Activated CD4-positive, alpha-beta T cell treated with anti-CD3 and anti-CD28 coated beads for 36 hours (primary cell): ENCODE results near the gene CHTF8. TPM values are rescaled to one million over a fixed set of nuclear protein-coding genes. Genes with fewer than 3 reads are reported as not detected.

ENCODE experiments used
- ATAC-seq: fragments of 200-7000 bp; cut with Tn5 transposase; one replicate; pipeline ENCODE4 v1.10.0; 2021; ENCODE audit warnings: mild to moderate bottlenecking, moderate library complexity
- CTCF ChIA-PET: fragments of 350-600 bp; sonication (Branson Sonifier 250); formaldehyde crosslinking; loops from one replicate; lab custom pipeline; 2021; ENCODE audit warnings: antibody characterized with exemption; lab: Charles Lee
- POLR2A ChIA-PET: fragments of 350-600 bp; sonication (Branson Sonifier 250); formaldehyde crosslinking; loops from one replicate; lab custom pipeline; 2021; ENCODE audit warnings: antibody characterized with exemption, inconsistent platforms; lab: Charles Lee
- DNase-seq: peaks from one replicate; pipeline ENCODE4 v3.0.0-alpha.2; 2020
- H3K27ac Mint-ChIP-seq: one replicate; pipeline ENCODE4 v1.8.0; 2021; ENCODE audit warnings: mixed read lengths
- H3K27me3 Mint-ChIP-seq: one replicate; pipeline ENCODE4 v1.8.0; 2021; ENCODE audit warnings: mixed read lengths
- H3K36me3 Mint-ChIP-seq: one replicate; pipeline ENCODE4 v1.8.0; 2021; ENCODE audit warnings: low read depth, mixed read lengths
- H3K4me1 Mint-ChIP-seq: one replicate; pipeline ENCODE4 v1.8.0; 2021; ENCODE audit warnings: mixed read lengths
- H3K4me3 Mint-ChIP-seq: one replicate; pipeline ENCODE4 v1.8.0; 2021; ENCODE audit warnings: mild to moderate bottlenecking, moderate library complexity, mixed read lengths
- H3K9me3 Mint-ChIP-seq: one replicate; pipeline ENCODE4 v1.8.0; 2021; ENCODE audit warnings: low read depth, mixed read lengths
- intact Hi-C, 2 experiments: fragments of 100-400 bp; cut with DNase I in 1 of 2; cut with micrococcal nuclease in 1 of 2; formaldehyde crosslinking; loops; one replicate each; pipeline versions ENCODE4 v1.14.2 to v1.15.1; 2022 to 2024; cut with DNase I, micrococcal nuclease
- total RNA-seq, 2 experiments: library from RNA; stranded (reverse); gene quantifications; one replicate each; pipeline ENCODE4 v1.2.3, GENCODE V29; 2021

Gene CHTF8
- total RNA-seq, 2 experiments from 2014 or later: 153 to 194 TPM

DNA sequence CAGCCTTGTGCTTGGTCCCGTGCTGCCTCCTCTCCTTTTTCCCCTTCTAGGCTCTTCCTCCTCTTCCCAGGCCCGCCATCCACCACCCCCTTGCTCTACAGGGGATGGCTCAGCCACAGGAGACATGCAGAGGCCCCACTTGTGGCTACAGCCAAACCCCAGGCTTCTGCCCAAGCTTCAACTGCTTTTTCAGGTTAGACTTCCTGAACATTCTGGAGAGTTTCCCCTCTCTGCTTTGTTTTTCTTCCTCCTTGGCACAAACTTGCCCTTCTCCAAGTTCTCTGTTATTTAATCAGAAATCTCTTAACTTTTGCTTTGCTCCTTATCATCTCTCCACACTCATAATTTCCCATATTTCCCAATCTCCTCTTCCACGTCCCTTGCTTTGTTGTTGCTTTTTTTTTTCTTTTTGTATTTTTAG lies 45.2 kb downstream of the CHTF8 start:
- ATAC-seq (no peak), DNase-seq (no peak)
- peaks cover 8% of the 10 kb centered on the region for H3K36me3 Mint-ChIP-seq
- POLR2A ChIA-PET: no interaction called here
- CTCF ChIA-PET: interaction anchor here (0.6 kb wide), 2 partner anchors 17 to 617 kb away, joined by 3 to 4 read pairs; no protein-coding TSS in a partner anchor
- no peaks in the 10 kb centered on the region for H3K9me3 Mint-ChIP-seq
- intact Hi-C loops: no loop called here
- H3K27me3 Mint-ChIP-seq: no peaks in the 10 kb centered on the region
- H3K4me3 Mint-ChIP-seq: no peak overlapping the region
- H3K4me1 Mint-ChIP-seq: peaks cover 12% of the 10 kb centered on the region
- no peak overlapping the region for H3K27ac Mint-ChIP-seq

DNA sequence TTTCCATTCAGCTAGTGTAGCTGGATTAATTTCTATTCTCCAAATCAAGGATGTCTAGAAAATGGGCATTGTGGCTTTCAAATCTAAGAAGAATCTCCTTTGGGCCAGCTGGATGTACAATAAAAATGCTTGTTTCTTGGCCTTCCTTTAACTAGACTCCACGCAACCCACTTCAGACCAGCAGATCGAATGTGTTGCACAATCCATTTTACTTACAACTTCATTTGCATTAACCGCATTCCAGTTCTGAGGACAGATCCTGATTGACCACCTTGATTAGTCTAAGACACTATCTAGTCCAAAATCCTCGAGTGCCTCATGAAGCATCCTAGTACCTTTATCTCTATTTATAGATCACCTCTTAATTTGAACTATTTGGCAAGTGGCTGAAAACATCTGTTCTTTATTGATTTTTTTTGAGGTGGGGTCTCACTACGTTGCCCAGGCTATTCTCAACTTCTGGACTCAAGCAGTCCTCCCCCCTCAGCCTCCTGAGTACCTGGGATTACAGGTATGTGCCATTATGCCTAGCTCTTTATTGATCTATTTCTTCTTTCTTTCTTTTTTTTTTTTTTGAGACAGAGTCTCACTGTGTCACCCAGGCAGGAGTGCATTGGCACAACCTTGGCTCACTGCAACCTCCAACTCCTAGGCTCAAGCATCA lies 47.2 kb downstream of the CHTF8 start:
- Mint-ChIP-seq H3K4me3 (no peak overlapping the region), H3K27ac (no peak overlapping the region), H3K9me3 (no peaks in the 10 kb centered on the region), H3K27me3 (no peaks in the 10 kb centered on the region), H3K4me1 (peaks cover 12% of the 10 kb centered on the region), H3K36me3 (peaks cover 8% of the 10 kb centered on the region)
- no peak for ATAC-seq
- intact Hi-C loops: no loop called here
- no peak for DNase-seq
- POLR2A ChIA-PET: no interaction called here
- CTCF ChIA-PET: no interaction called here

DNA sequence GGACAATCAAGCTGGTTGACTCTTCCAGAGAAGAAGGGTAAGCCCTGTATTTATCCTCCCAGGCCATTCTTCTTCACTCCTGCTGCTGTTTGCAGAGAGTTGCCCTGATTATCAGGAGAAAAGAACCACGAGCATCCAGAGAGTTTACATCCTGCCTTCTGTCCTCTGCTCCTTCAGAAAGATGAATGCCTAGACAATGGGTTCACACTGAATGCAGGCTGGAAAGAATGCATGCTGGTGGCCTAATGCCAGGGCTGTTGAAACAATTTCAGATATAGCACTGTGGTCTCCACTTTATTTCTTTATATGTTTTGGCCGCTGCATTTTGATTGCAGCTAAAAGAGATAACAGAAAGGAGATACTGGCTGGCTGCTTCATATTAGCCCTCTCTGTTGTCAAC lies 48.1 kb downstream of the CHTF8 start:
- DNase-seq (no peak), ATAC-seq (no peak)
- ChIA-PET CTCF (interaction anchor here (0.7 kb wide), 1 partner anchor 1359 kb away, joined by 3 read pairs; no protein-coding TSS in a partner anchor), POLR2A (no interaction called here)
- intact Hi-C loops: no loop called here
- Mint-ChIP-seq H3K36me3 (peaks cover 8% of the 10 kb centered on the region), H3K4me3 (no peak overlapping the region), H3K27ac (no peak overlapping the region), H3K27me3 (no peaks in the 10 kb centered on the region), H3K9me3 (no peaks in the 10 kb centered on the region), H3K4me1 (peaks cover 9% of the 10 kb centered on the region)

DNA sequence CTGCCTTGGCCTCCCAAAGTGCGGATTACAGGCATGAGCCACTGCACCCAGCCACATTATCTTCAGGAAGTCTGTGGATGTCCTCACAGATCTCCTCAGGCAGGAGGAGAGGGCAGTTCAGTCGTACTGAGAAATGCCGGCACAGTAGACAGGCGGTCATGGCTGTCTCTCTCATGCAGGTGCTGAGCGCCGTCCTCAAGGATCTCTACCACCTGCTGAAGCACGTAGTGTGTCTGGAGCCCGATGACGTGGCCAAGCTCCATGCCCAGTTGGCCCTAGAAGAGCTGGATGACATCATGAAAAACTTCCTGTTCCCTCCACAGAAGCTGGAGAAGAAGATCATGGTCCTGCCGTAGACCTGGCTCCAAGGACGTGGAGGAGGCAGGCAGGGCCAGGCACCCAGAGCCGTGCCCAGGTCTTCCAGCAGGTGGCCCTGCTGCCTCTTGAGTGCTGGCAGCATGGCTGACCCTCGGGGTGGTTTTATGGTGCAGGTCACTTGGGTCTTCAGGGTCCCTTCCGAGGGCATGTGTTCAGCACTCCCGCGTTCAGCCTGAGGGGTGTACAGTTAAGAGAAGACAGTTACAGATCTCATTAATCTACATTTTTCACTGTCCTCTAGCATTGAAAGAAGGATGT lies 49.0 kb downstream of the CHTF8 start:
- intact Hi-C loops: no loop called here
- DNase-seq (peak; percentile 23), ATAC-seq (no peak)
- H3K4me3 Mint-ChIP-seq: no peak overlapping the region
- H3K4me1 Mint-ChIP-seq: peaks cover under 1% of the 10 kb centered on the region
- no peaks in the 10 kb centered on the region for H3K27me3 Mint-ChIP-seq
- ChIA-PET POLR2A (no interaction called here), CTCF (no interaction called here)
- H3K27ac Mint-ChIP-seq: no peak overlapping the region
- H3K9me3 Mint-ChIP-seq: no peaks in the 10 kb centered on the region
- peaks cover 8% of the 10 kb centered on the region for H3K36me3 Mint-ChIP-seq

DNA sequence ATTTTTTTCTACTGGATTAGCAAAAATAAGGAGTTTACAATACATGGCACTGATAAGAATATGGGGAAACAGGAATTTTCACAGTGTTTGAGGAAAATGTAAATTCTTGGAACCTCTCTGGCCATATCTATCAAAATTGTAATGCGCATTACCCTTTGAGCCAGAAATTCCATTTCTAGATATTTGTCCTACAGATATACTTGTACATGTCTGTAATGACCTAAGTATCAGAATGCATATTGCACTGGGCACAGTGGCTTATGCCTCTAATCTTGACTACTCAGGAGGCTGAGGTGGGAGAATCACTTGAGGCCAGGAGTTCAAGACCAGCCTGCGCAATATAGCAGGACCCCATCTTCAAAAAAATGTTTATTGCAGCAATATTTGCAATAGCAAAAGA lies 52.7 kb downstream of the CHTF8 start:
- no peaks in the 10 kb centered on the region for H3K27me3 Mint-ChIP-seq
- H3K36me3 Mint-ChIP-seq: peaks cover 2% of the 10 kb centered on the region
- no peaks in the 10 kb centered on the region for H3K4me1 Mint-ChIP-seq
- ATAC-seq (no peak), DNase-seq (no peak)
- H3K9me3 Mint-ChIP-seq: no peaks in the 10 kb centered on the region
- intact Hi-C loops: no loop called here
- CTCF ChIA-PET: interaction anchor here (1.7 kb wide), 1 partner anchor 44 kb away, joined by 5 read pairs; no protein-coding TSS in a partner anchor
- no peak overlapping the region for H3K4me3 Mint-ChIP-seq
- no peak overlapping the region for H3K27ac Mint-ChIP-seq
- POLR2A ChIA-PET: no interaction called here

DNA sequence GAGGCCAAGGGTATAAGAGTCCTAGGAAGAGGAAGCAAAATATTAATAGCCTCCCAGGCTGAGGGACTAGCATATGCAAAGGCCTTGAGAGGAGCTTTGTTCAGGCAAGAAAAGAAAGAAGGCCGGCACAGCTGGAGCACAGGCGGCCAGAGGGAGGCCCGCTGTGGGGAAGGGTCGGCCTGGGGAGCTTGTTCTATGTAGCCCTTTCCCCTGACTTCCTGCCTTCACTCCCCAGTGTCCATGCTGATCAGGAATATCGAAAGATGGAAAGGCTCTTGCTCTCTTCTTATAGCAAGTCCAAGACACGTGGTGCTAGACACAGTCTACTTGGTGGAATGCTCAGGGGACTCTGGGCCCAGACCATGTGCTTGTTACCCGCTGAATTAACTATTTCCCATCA lies 54.3 kb downstream of the CHTF8 start:
- CTCF ChIA-PET: no interaction called here
- H3K4me1 Mint-ChIP-seq: no peaks in the 10 kb centered on the region
- intact Hi-C loops: no loop called here

DNA sequence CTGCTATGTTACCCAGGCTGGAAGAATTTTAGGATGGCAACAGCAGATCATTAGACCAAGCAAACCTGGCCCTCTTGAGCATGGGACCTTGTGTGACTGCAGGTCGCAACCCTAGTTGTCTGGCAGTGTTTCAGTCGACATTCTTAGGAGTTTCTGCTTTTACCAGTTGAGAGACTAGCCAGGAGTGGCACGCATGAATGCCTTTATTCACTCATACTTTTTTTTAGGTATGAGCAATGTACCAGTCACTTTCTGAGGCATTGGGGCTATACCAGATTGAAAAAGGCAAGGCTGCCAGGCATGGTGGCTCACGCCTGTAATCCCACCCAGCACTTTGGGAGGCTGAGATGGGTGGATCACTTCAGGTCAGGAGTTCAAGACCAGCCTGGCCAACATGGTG lies 55.1 kb downstream of the CHTF8 start:
- DNase-seq: no peak
- Mint-ChIP-seq H3K36me3 (peaks cover 2% of the 10 kb centered on the region), H3K4me1 (no peaks in the 10 kb centered on the region), H3K27ac (no peak overlapping the region), H3K9me3 (no peaks in the 10 kb centered on the region), H3K27me3 (no peaks in the 10 kb centered on the region), H3K4me3 (no peak overlapping the region)
- POLR2A ChIA-PET: no interaction called here
- intact Hi-C loops: no loop called here
- CTCF ChIA-PET: no interaction called here
- no peak for ATAC-seq

More for the DNA sequence above, 54.3 kb downstream of the CHTF8 start:
- no peak overlapping the region for H3K27ac Mint-ChIP-seq
- POLR2A ChIA-PET: no interaction called here
- no peaks in the 10 kb centered on the region for H3K9me3 Mint-ChIP-seq
- no peak for DNase-seq
- no peak overlapping the region for H3K4me3 Mint-ChIP-seq
- no peak for ATAC-seq
- H3K27me3 Mint-ChIP-seq: no peaks in the 10 kb centered on the region
- peaks cover 2% of the 10 kb centered on the region for H3K36me3 Mint-ChIP-seq

DNA sequence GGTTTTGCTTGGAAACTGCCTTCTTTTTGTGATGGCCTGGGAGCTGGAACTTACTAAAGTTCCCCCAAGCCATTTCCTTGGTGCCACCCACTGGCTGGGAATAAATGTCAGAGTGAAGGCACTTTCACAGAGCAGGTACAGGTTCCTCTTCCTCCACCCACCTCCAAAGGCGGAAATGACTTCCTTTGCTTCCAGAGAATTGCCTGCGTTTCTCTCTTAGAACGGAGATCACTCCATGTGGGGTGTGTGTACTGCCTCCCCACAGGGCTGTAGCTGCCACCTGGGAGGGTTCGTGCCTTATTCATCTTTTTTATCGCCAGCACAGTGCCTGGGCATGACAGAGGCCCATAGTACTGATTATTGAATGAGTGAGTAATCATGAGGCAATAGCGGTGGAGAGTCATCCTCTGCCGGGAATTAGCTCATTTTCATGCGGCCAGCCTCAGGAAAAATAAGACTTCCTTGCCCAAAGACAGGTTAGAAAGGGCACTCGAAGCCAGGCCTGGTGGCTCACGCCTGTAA lies 59.1 kb downstream of the CHTF8 start:
- intact Hi-C loops: no loop called here

DNA sequence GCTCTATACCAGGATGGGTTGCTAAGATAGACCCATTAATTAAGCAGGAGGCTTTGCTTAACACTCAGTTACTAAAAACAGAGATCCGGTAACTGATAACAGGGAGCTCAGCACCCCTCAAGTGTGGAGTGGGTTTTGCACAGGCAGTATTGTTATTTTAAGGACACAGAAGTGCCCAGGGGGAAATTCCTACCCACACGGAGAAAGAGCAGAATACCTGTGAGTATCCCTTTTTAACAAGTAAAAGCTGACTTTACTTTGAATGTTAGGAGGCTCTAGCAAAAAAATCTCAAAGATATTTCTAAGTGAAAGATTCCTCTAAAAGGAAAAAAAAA lies 59.8 kb downstream of the CHTF8 start:
- ChIA-PET CTCF (no interaction called here), POLR2A (no interaction called here)
- H3K4me3 Mint-ChIP-seq: no peak overlapping the region
- no peaks in the 10 kb centered on the region for H3K9me3 Mint-ChIP-seq
- DNase-seq (no peak), ATAC-seq (no peak)
- peaks cover 4% of the 10 kb centered on the region for H3K36me3 Mint-ChIP-seq
- no peak overlapping the region for H3K27ac Mint-ChIP-seq
- H3K4me1 Mint-ChIP-seq: no peaks in the 10 kb centered on the region
- intact Hi-C loops: no loop called here
- H3K27me3 Mint-ChIP-seq: no peaks in the 10 kb centered on the region

More for the DNA sequence above, 59.1 kb downstream of the CHTF8 start:
- no peaks in the 10 kb centered on the region for H3K4me1 Mint-ChIP-seq
- no peaks in the 10 kb centered on the region for H3K9me3 Mint-ChIP-seq
- ChIA-PET POLR2A (no interaction called here), CTCF (no interaction called here)
- no peak for ATAC-seq
- DNase-seq: no peak
- H3K27ac Mint-ChIP-seq: no peak overlapping the region
- H3K27me3 Mint-ChIP-seq: no peaks in the 10 kb centered on the region
- no peak overlapping the region for H3K4me3 Mint-ChIP-seq
- H3K36me3 Mint-ChIP-seq: peaks cover 4% of the 10 kb centered on the region

DNA sequence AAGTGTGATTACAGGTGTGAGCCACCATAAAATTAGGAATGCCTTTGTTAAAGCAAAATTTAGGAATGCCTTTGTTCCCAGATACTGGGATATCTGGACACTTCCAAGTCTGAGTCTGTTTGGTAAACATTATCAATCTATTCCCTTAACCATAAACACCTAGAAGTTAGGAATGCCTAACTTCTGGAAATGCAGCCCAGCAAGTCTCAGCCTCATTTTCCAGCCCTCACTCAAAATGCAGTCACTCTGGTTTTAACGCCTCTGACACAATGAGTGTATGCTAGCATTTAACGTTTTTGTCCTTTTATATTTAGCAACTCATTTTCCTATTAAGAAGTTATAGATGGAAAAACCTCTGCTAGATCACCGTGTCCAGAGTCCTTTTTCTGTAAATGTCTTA lies 61.4 kb downstream of the CHTF8 start:
- Mint-ChIP-seq H3K27me3 (no peaks in the 10 kb centered on the region), H3K36me3 (peaks cover 2% of the 10 kb centered on the region), H3K4me3 (no peak overlapping the region), H3K4me1 (no peaks in the 10 kb centered on the region), H3K27ac (no peak overlapping the region), H3K9me3 (no peaks in the 10 kb centered on the region)
- CTCF ChIA-PET: interaction anchor here (0.5 kb wide), 1 partner anchor 15 kb away, joined by 3 read pairs; no protein-coding TSS in a partner anchor
- intact Hi-C loops: no loop called here
- POLR2A ChIA-PET: no interaction called here
- DNase-seq (no peak), ATAC-seq (no peak)

DNA sequence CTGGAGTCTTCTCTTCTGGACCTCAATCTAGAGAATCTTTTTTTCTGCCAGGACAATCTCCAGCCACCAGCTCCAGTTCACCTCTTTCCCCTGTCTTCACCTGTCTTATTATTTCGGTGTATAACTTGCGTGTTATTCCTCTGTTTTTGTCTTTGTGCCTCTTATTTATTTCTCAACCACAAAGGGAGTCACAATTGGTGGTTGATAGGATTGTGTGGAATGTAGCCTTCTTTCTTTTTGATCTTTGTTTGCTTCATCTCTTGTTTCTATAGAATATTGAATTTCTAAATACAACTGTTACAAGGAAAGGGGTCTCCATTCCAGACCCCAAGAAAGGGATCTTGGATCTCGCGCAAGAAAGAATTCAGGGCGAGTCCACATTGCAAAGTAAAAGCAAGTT lies 62.9 kb downstream of the CHTF8 start:
- Mint-ChIP-seq H3K4me1 (no peaks in the 10 kb centered on the region), H3K27ac (peak overlapping the region; percentile 26), H3K9me3 (no peaks in the 10 kb centered on the region), H3K27me3 (no peaks in the 10 kb centered on the region), H3K36me3 (peaks cover 6% of the 10 kb centered on the region), H3K4me3 (no peak overlapping the region)
- no peak for ATAC-seq
- intact Hi-C loops: no loop called here
- ChIA-PET CTCF (no interaction called here), POLR2A (no interaction called here)
- DNase-seq: no peak
